Measurements from ENCODE around the gene OSBPL1A.

DNA sequence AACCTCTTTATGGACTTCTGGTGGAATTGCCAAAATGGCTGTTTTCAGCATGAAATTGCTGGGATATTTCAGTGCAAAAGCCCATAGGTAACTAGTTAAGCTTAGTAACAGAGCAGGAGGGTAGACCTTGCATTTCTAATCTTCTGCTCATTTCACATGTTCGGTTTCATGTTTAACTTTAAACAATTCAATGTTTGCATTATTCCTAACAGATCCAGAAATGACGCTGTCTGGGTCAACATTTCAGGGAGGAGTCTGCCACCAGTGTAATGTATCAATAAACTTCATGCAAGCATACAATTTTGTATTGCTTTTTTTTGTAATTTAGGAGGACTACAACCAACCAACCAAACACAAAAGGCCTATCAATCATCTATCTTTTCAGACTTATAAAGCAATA lies 236.3 kb downstream of the OSBPL1A start:
- TF ChIP-seq, protein P1, sequence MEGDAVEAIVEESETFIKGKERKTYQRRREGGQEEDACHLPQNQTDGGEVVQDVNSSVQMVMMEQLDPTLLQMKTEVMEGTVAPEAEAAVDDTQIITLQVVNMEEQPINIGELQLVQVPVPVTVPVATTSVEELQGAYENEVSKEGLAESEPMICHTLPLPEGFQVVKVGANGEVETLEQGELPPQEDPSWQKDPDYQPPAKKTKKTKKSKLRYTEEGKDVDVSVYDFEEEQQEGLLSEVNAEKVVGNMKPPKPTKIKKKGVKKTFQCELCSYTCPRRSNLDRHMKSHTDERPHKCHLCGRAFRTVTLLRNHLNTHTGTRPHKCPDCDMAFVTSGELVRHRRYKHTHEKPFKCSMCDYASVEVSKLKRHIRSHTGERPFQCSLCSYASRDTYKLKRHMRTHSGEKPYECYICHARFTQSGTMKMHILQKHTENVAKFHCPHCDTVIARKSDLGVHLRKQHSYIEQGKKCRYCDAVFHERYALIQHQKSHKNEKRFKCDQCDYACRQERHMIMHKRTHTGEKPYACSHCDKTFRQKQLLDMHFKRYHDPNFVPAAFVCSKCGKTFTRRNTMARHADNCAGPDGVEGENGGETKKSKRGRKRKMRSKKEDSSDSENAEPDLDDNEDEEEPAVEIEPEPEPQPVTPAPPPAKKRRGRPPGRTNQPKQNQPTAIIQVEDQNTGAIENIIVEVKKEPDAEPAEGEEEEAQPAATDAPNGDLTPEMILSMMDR (IDR thresholded peaks at IDR 0.05) = no peak
- TF ChIP-seq ZFX (IDR thresholded peaks at IDR 0.05; ENCODE audit: borderline replicate concordance) = no peak

Data from 22Rv1 (cell line).